Endothelial cell of umbilical vein (primary cell): ENCODE measurements around the gene MAGEB17. TPM values are rescaled to one million over a fixed set of nuclear protein-coding genes. Genes with fewer than 3 reads are reported as not detected.

ENCODE experiments used
- BruUV-seq: library from RNA; stranded (reverse); fragments of 400-500 nt; replicated peaks from 2 replicates; lab custom pipeline; 2021; lab: Mats Ljungman, UMichigan
- CTCF ChIA-PET: fragments of 300-600, 350-600 bp; sonication (Branson Sonifier 250); formaldehyde crosslinking; loops from one replicate; lab custom pipeline; 2021; ENCODE audit warnings: antibody characterized with exemption, inconsistent platforms; lab: Charles Lee
- POLR2A ChIA-PET: fragments of 300-600, 350-600 bp; sonication (Branson Sonifier 250); formaldehyde crosslinking; loops from one replicate; lab custom pipeline; 2021; ENCODE audit warnings: antibody characterized with exemption, inconsistent platforms; lab: Charles Lee
- DNase-seq: peaks from one replicate; pipeline ENCODE4 v3.0.0-alpha.2; 2011; ENCODE audit warnings: low read depth, low spot score
- FAIRE-seq: peaks from 2 replicates; lab custom pipeline; 2011; peaks lifted over from hg19 to GRCh38; lab: Jason Lieb, UNC
- H2AFZ ChIP-seq: 2 replicates; pipeline ENCODE4 v1.6.0; 2012; ENCODE audit warnings: low read depth, low read length, control low read depth, inconsistent platforms
- H3K27ac ChIP-seq: 2 replicates; pipeline ENCODE4 v1.5.1; 2011; ENCODE audit warnings: low read depth, mild to moderate bottlenecking, control low read depth, low read length, moderate library complexity; ENCODE audit not compliant: insufficient read depth
- H3K27me3 ChIP-seq, 2 experiments: 2 replicates each; pipeline versions ENCODE4 v1.6.0 to v1.6.1; 2011; ENCODE audit warnings: low read length in 2 of 2, mixed read lengths in 1 of 2; ENCODE audit not compliant: control insufficient read depth in 2 of 2, insufficient read depth in 2 of 2
- H3K36me3 ChIP-seq, 2 experiments: 2 replicates in 1 of 2; 3 replicates in 1 of 2; pipeline ENCODE4 v1.5.1; 2011; ENCODE audit warnings: low read length in 2 of 2, mild to moderate bottlenecking in 1 of 2, moderate library complexity in 1 of 2; ENCODE audit not compliant: control insufficient read depth in 2 of 2, insufficient read depth in 2 of 2; ENCODE audit errors: extremely low read depth in 1 of 2
- H3K4me1 ChIP-seq: 3 replicates; pipeline ENCODE4 v1.5.1; 2011; ENCODE audit warnings: mild to moderate bottlenecking, low read length; ENCODE audit not compliant: control insufficient read depth, insufficient read depth; ENCODE audit errors: extremely low read depth
- H3K4me2 ChIP-seq: 2 replicates; pipeline ENCODE4 v1.6.1; 2011; ENCODE audit warnings: low read length, control low read depth, mixed read lengths; ENCODE audit not compliant: insufficient read depth
- H3K4me3 ChIP-seq, 3 experiments: fragments of 200-600 bp in 1 of 3; sonication (generic), shearing (Covaris generic) in 1 of 3; replicated peaks in 1 of 3; 2 replicates each; pipeline ENCODE4 v1.5.1; 2011 to 2016; ENCODE audit warnings: control low read depth in 3 of 3, low read length in 3 of 3, mild to moderate bottlenecking in 2 of 3, inconsistent platforms in 1 of 3, low read depth in 1 of 3, moderate library complexity in 1 of 3; ENCODE audit not compliant: insufficient read depth in 1 of 3
- H3K79me2 ChIP-seq: 2 replicates; pipeline ENCODE4 v1.6.0; 2012; ENCODE audit warnings: low read length, inconsistent platforms; ENCODE audit not compliant: control insufficient read depth, insufficient read depth
- H3K9ac ChIP-seq: replicated peaks from 2 replicates; pipeline ENCODE3; 2011; ENCODE audit warnings: low read length, control low read depth; ENCODE audit not compliant: insufficient read depth; ENCODE audit errors: extremely low read depth
- H3K9me1 ChIP-seq: replicated peaks from 3 replicates; pipeline ENCODE4 v1.6.0; 2011; ENCODE audit warnings: mild to moderate bottlenecking, low read length; ENCODE audit not compliant: control insufficient read depth, insufficient read depth; ENCODE audit errors: extremely low read depth
- H3K9me3 ChIP-seq: replicated peaks from 2 replicates; pipeline ENCODE4 v1.5.1; 2012; ENCODE audit warnings: low read length, inconsistent platforms; ENCODE audit not compliant: control insufficient read depth, insufficient read depth
- H4K20me1 ChIP-seq: replicated peaks from 2 replicates; pipeline ENCODE3; 2011; ENCODE audit warnings: mild to moderate bottlenecking, low read length; ENCODE audit not compliant: control insufficient read depth, insufficient read depth; ENCODE audit errors: extremely low read depth
- CTCF ChIP-seq, 2 donors: IDR thresholded peaks; 1 replicate in 1 of 2; 2 replicates in 1 of 2; pipeline ENCODE4 v1.5.1; 2011; ENCODE audit warnings: low read length in 2 of 2, mild to moderate bottlenecking in 2 of 2, moderate library complexity in 2 of 2, control low read depth in 1 of 2, inconsistent platforms in 1 of 2, low read depth in 1 of 2; ENCODE audit not compliant: insufficient read depth in 1 of 2; ENCODE audit errors: extremely low read depth in 1 of 2
- EZH2 ChIP-seq: IDR thresholded peaks from 2 replicates; pipeline ENCODE4 v1.6.1; 2012; ENCODE audit warnings: borderline replicate concordance, low read depth, mild to moderate bottlenecking, moderate library complexity, low read length, inconsistent platforms; ENCODE audit not compliant: severe bottlenecking
- FOS ChIP-seq: IDR thresholded peaks from 2 replicates; pipeline ENCODE4 v1.6.1; 2011; ENCODE audit warnings: mild to moderate bottlenecking, low read length, moderate library complexity, borderline replicate concordance; ENCODE audit not compliant: insufficient read depth
- GATA2 ChIP-seq: IDR thresholded peaks from 2 replicates; pipeline ENCODE4 v1.7.0; 2011; ENCODE audit warnings: low read depth, mild to moderate bottlenecking, moderate library complexity, mixed read lengths, low read length; ENCODE audit not compliant: insufficient read length, insufficient read depth
- JUN ChIP-seq: IDR thresholded peaks from 2 replicates; pipeline ENCODE4 v1.6.1; 2011; ENCODE audit warnings: borderline replicate concordance, low read depth; ENCODE audit not compliant: insufficient read length, insufficient read depth
- MYC ChIP-seq: IDR thresholded peaks from one replicate; pipeline ENCODE4 v1.6.1; 2011; ENCODE audit warnings: mild to moderate bottlenecking, low read depth, low read length
- POLR2A ChIP-seq: IDR thresholded peaks from 2 replicates; pipeline ENCODE4 v1.6.1; 2012; ENCODE audit warnings: low read depth, mild to moderate bottlenecking, control low read depth, low read length
- POLR2AphosphoS5 ChIP-seq: IDR thresholded peaks from 2 replicates; pipeline ENCODE4 v1.6.1; 2012; ENCODE audit warnings: low read depth, mild to moderate bottlenecking, control low read depth, low read length, moderate library complexity; ENCODE audit not compliant: insufficient read depth
- dilution Hi-C: fragments of 300-500 bp; cut with MboI; formaldehyde crosslinking; loops from one replicate; pipeline ENCODE4 v1.15.0; 2019; ENCODE audit warnings: low sequenced_read_pairs; ENCODE audit not compliant: extremely low pct_ligation_motif_present
- intact Hi-C: fragments of 100-400 bp; cut with micrococcal nuclease; formaldehyde crosslinking; loops from one replicate; pipeline ENCODE4 v1.10.0; 2022
- polyA plus RNA-seq, 4 experiments: library from polyadenylated mRNA; depleted of rRNA in 3 of 4; stranded (reverse) in 3 of 4; unstranded in 1 of 4; fragments of >200 nt; gene quantifications; 2 replicates each; pipeline versions ENCODE4 v1.2.1 to v1.2.3, GENCODE V29; 2011 to 2012; ENCODE audit warnings: missing spikeins in 1 of 4
- total RNA-seq: library from RNA; stranded (reverse); gene quantifications from 2 replicates; pipeline ENCODE4 v1.2.3, GENCODE V29; 2021
- TF ChIP-seq, protein P1 (sequence below): IDR thresholded peaks from 2 replicates; pipeline ENCODE4 v1.6.1; 2011; ENCODE audit not compliant: insufficient read depth, insufficient read length

The MAGEB17 gene
- total and polyA plus RNA-seq, 2 donors (not counting 3 experiments of a cell fraction or from before 2014, with no cell fraction given): not detected

DNA sequence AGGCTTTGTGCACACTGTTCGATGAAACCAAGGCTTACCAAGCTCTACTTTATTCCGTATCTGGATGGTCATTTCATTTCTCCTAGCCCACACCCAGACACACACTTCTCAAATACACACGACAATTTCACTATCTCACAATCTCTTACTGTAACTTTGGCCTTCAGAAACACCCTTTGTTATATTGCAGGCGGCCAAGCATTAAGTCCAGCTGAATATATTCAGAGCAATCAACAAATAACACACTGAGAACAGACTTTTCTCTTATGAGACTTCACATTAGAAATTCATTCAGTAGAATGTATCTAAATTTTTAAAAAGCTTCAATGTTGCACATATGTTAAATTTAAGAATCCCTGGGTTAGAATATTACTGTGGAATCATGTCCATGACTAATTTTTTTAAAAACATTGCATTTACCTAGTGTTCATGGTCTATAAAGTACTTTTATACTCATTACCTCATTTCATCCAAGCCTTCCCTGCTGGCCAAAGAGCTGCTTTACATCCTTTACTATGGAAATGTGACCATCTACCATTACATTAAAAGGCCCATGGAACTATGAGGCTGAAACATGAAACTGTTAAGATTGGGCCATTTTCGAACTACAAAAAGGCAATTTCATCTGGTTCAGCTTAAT is 10.5 kb upstream of the MAGEB17 start:
- Histone ChIP-seq H3K36me3 (no peaks in the 10 kb centered on the region), H3K27me3 (no peaks in the 10 kb centered on the region), H3K4me2 (no peak overlapping the region), H4K20me1 (no peaks in the 10 kb centered on the region), H3K4me3 (no peak overlapping the region), H3K79me2 (no peaks in the 10 kb centered on the region), H2AFZ (no peak overlapping the region), H3K27ac (no peak overlapping the region), H3K9me3 (no peaks in the 10 kb centered on the region), H3K4me1 (no peaks in the 10 kb centered on the region), H3K9ac (no peak overlapping the region), H3K9me1 (no peaks in the 10 kb centered on the region)
- no TSS peak for BruUV-seq
- CTCF ChIA-PET: interaction anchor here (1.5 kb wide), 1 partner anchor 32 kb away, joined by 3 read pairs; no protein-coding TSS in a partner anchor
- intact Hi-C loops: no loop called here
- FAIRE-seq: peak; percentile 58
- POLR2A ChIA-PET: no interaction called here
- dilution Hi-C loops: no loop called here
- no peak for TF ChIP-seq FOS
- no peak for TF ChIP-seq JUN
- no peak for TF ChIP-seq EZH2
- no peak for TF ChIP-seq POLR2AphosphoS5
- TF ChIP-seq, protein P1, sequence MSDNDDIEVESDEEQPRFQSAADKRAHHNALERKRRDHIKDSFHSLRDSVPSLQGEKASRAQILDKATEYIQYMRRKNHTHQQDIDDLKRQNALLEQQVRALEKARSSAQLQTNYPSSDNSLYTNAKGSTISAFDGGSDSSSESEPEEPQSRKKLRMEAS: no peak
- no peak for TF ChIP-seq POLR2A
- no peak for TF ChIP-seq CTCF (IDR thresholded peaks at IDR 0.05; ENCODE audit: extremely low read depth in 1 of 2, insufficient read depth in 1 of 2, low read depth in 1 of 2, low read length in 2 of 2)
- TF ChIP-seq GATA2: no peak
- TF ChIP-seq MYC: no peak
- DNase-seq: no peak
